ENCODE measurements around the gene DENND1A.

Gene DENND1A

GRCh38 chr9:123605286-123605685 is 324.6 kb downstream of the DENND1A start:
- no peak for DNase-seq

- DNase-seq, result no peak
Observed at GRCh38 chr9:123604861-123605260, 325.1 kb downstream of the DENND1A start.

- no peak for DNase-seq
Observed at GRCh38 chr9:123601828-123602227, 328.1 kb downstream of the DENND1A start.

- no peak for DNase-seq
Observed at GRCh38 chr9:123599781-123600180, 330.1 kb downstream of the DENND1A start.

- DNase-seq, result no peak
Observed at GRCh38 chr9:123597876-123598556, 331.9 kb downstream of the DENND1A start.

GRCh38 chr9:123597048-123597447 is 332.9 kb downstream of the DENND1A start:
- no peak for DNase-seq

GRCh38 chr9:123591283-123591682 is 338.6 kb downstream of the DENND1A start:
- no peak for DNase-seq

GRCh38 chr9:123590499-123590898 is 339.4 kb downstream of the DENND1A start:
- DNase-seq, result no peak

- DNase-seq, result no peak
Observed at GRCh38 chr9:123589361-123590239, 340.3 kb downstream of the DENND1A start.

GRCh38 chr9:123586275-123586674 is 343.7 kb downstream of the DENND1A start:
- DNase-seq, result no peak

- DNase-seq, result no peak
Observed at GRCh38 chr9:123584202-123585176, 345.4 kb downstream of the DENND1A start.

- DNase-seq, result no peak
Observed at GRCh38 chr9:123583646-123584045, 346.3 kb downstream of the DENND1A start.

GRCh38 chr9:123571240-123571639 is 358.7 kb downstream of the DENND1A start:
- no peak for DNase-seq

- DNase-seq, result no peak
Observed at GRCh38 chr9:123568691-123569688, 360.9 kb downstream of the DENND1A start.

- DNase-seq, result no peak
Observed at GRCh38 chr9:123567013-123567412, 362.9 kb downstream of the DENND1A start.

- no peak for DNase-seq
Observed at GRCh38 chr9:123564652-123565051, 365.3 kb downstream of the DENND1A start.

GRCh38 chr9:123562844-123563346 is 367.0 kb downstream of the DENND1A start:
- peak; percentile 73 for DNase-seq

GRCh38 chr9:123561046-123561445 is 368.9 kb downstream of the DENND1A start:
- DNase-seq, result no peak

GRCh38 chr9:123556464-123557435 is 373.2 kb downstream of the DENND1A start:
- DNase-seq, result peak; percentile 19

GRCh38 chr9:123555646-123556045 is 374.3 kb downstream of the DENND1A start:
- DNase-seq, result no peak

Measured in HCEC 1CT (cell line).